Keratinocyte (primary cell): Measurements from ENCODE around the gene PYDC1.

Experiments used
- EZH2 ChIP-seq: IDR thresholded peaks from one replicate; pipeline ENCODE4 v1.6.1; 2012; ENCODE audit warnings: inconsistent platforms, mild to moderate bottlenecking, low read length, moderate library complexity
- TF ChIP-seq, protein P1 (sequence below), 3 experiments: IDR thresholded peaks in 1 of 3; conservative IDR thresholded peaks in 1 of 3; optimal IDR thresholded peaks in 1 of 3; 2 replicates in 2 of 3; 3 replicates in 1 of 3; pipeline versions ENCODE3 to v1.5.1; 2011; ENCODE audit warnings: low read length in 3 of 3, mild to moderate bottlenecking in 3 of 3, moderate library complexity in 2 of 3, control low read depth in 1 of 3, inconsistent platforms in 1 of 3; ENCODE audit not compliant: insufficient read depth in 2 of 3; ENCODE audit errors: extremely low read depth in 1 of 3

- TF ChIP-seq, protein P1, sequence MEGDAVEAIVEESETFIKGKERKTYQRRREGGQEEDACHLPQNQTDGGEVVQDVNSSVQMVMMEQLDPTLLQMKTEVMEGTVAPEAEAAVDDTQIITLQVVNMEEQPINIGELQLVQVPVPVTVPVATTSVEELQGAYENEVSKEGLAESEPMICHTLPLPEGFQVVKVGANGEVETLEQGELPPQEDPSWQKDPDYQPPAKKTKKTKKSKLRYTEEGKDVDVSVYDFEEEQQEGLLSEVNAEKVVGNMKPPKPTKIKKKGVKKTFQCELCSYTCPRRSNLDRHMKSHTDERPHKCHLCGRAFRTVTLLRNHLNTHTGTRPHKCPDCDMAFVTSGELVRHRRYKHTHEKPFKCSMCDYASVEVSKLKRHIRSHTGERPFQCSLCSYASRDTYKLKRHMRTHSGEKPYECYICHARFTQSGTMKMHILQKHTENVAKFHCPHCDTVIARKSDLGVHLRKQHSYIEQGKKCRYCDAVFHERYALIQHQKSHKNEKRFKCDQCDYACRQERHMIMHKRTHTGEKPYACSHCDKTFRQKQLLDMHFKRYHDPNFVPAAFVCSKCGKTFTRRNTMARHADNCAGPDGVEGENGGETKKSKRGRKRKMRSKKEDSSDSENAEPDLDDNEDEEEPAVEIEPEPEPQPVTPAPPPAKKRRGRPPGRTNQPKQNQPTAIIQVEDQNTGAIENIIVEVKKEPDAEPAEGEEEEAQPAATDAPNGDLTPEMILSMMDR (optimal IDR thresholded peaks at IDR 0.05 in 1 of 3, IDR thresholded peaks at IDR 0.05 in 1 of 3, conservative IDR thresholded peaks at IDR 0.05 in 1 of 3; ENCODE audit: extremely low read depth in 1 of 3, insufficient read depth in 2 of 3, low read length in 3 of 3), result no peak
- TF ChIP-seq EZH2, result no peak
These were observed 25.3 kb upstream of the PYDC1 start for GRCh38 chr16:31242206-31242605.
